GM18505 (cell line): ENCODE data around the gene STRA6.
"Not testable (repeated sequence)": the region's sequence is repeated elsewhere in the genome, so short reads cannot be mapped to it uniquely, and the experiment has no call there.

Source experiments
- ATAC-seq: cut with Tn5 transposase; IDR thresholded peaks from one replicate; pipeline ENCODE4 v1.9.1; 2021; ENCODE audit not compliant: unreplicated experiment
- POLR2A ChIP-seq: IDR thresholded peaks from 4 replicates; pipeline ENCODE4 v1.6.1; 2011; ENCODE audit warnings: borderline replicate concordance; ENCODE audit not compliant: insufficient read depth, insufficient read length; ENCODE audit errors: extremely low read depth

The STRA6 gene

DNA sequence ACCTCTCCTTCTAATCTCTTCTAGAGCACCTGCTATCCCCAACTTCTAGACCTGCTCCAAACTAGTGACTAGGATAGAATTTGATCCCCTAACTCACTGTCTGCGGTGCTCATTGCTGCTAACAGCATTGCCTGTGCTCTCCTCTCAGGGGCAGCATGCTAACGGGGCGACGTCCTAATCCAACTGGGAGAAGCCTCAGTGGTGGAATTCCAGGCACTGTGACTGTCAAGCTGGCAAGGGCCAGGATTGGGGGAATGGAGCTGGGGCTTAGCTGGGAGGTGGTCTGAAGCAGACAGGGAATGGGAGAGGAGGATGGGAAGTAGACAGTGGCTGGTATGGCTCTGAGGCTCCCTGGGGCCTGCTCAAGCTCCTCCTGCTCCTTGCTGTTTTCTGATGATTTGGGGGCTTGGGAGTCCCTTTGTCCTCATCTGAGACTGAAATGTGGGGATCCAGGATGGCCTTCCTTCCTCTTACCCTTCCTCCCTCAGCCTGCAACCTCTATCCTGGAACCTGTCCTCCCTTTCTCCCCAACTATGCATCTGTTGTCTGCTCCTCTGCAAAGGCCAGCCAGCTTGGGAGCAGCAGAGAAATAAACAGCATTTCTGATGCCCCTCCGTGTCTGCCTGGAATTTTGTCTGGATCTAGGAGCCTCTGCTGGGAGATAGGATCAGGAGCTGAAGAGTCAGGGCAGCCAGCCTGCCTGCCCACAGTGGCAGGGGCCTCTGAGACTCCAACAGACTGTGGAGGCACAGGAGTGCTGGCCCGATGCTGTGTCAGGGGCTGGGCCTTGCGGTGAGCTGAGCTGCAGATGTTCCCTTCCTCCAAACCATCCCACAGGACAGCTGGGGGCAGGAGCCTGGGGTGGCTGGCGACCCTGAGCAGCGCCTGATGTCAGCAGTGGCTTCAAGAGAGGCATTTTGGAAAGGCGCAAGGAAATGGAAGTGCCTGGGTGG is 26.0 kb downstream of the STRA6 start:
- no peak for ATAC-seq
- TF ChIP-seq POLR2A = no peak

DNA sequence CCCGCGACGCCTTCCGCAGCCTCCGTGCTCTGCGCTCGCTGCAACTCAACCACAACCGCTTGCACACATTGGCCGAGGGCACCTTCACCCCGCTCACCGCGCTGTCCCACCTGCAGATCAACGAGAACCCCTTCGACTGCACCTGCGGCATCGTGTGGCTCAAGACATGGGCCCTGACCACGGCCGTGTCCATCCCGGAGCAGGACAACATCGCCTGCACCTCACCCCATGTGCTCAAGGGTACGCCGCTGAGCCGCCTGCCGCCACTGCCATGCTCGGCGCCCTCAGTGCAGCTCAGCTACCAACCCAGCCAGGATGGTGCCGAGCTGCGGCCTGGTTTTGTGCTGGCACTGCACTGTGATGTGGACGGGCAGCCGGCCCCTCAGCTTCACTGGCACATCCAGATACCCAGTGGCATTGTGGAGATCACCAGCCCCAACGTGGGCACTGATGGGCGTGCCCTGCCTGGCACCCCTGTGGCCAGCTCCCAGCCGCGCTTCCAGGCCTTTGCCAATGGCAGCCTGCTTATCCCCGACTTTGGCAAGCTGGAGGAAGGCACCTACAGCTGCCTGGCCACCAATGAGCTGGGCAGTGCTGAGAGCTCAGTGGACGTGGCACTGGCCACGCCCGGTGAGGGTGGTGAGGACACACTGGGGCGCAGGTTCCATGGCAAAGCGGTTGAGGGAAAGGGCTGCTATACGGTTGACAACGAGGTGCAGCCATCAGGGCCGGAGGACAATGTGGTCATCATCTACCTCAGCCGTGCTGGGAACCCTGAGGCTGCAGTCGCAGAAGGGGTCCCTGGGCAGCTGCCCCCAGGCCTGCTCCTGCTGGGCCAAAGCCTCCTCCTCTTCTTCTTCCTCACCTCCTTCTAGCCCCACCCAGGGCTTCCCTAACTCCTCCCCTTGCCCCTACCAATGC is 27.1 kb downstream of the STRA6 start:
- no peak for TF ChIP-seq POLR2A
- no peak for ATAC-seq

GRCh38 chr15:74174958-74175253 is 27.7 kb downstream of the STRA6 start:
- ATAC-seq = no peak
- TF ChIP-seq POLR2A = no peak

GRCh38 chr15:74174219-74174957 is 28.2 kb downstream of the STRA6 start:
- no peak for ATAC-seq
- no peak for TF ChIP-seq POLR2A

GRCh38 chr15:74173380-74174218 is 29.0 kb downstream of the STRA6 start, which contains the start of gene ISLR:
TSS of gene ISLR (plus strand) at chr15:74173710. CDS start at chr15:74174859, 1,149 bp downstream.
- no peak for TF ChIP-seq POLR2A
- no peak for ATAC-seq

DNA sequence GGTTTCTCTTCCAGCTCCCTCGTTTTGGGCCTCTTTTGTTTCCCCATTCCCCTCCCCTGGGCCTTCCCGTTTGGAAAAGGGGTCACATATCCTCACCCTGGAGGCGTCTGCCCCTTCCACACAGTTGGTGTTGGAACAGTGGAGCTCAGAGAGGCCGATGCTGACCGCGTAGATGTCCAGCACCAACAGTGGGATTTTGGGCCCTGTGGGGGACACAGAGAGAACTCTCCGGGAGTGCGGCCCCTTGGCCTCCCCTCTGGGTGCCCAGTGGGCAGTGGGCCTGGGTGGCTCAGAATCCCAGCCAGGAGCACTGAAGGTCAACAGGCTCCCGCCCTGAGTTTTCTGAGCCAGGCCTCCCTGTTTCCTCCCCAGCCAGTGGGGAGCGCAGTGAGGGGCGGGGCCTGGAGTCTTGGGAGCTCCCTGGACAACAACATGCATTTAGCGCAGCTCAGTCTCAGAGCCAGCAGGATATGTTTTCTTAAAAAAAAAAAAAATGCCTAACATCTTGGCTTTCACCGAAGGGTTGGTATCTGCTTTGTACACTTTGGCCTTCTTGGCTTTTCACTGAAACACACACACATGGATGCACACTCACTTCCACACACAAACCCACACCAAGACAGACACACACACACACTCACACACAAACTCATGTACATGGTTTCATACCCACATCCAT is 29.7 kb downstream of the STRA6 start:
- no peak for TF ChIP-seq POLR2A
- no peak for ATAC-seq

DNA sequence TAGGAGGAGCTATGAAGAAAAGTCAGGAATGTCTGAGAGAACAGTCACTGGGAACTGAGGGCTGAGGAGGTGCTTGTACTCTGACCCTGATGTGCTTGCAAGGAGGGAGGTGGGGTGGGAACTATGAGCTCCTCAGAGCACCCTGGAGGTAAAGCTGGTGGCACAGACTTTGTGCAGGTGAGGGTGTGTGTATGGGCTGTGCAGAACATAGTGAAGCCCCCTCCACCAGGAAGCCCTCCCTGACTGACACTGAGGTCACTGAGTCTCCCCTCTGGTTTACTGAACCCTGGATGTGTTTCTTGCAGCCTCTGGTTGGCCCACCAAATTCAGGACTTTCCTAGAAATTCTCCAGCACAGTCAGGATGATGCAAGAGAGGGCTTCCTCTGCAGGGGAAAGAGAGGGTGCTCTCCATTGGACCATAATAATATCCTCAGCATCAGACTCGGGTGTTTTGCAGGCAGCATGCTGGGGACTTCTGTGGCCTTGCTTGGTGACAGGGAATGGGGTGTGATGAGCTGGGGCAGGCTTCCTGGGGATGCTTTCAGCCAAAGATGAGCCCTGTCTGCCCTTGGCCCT is 30.5 kb downstream of the STRA6 start:
- no peak for ATAC-seq
- no peak for TF ChIP-seq POLR2A

- no peak for ATAC-seq
- TF ChIP-seq POLR2A = no peak
These were observed 31.6 kb downstream of the STRA6 start for GRCh38 chr15:74170875-74171578.

- ATAC-seq = no peak
- no peak for TF ChIP-seq POLR2A
These were observed 32.3 kb downstream of the STRA6 start for GRCh38 chr15:74170071-74170844.

DNA sequence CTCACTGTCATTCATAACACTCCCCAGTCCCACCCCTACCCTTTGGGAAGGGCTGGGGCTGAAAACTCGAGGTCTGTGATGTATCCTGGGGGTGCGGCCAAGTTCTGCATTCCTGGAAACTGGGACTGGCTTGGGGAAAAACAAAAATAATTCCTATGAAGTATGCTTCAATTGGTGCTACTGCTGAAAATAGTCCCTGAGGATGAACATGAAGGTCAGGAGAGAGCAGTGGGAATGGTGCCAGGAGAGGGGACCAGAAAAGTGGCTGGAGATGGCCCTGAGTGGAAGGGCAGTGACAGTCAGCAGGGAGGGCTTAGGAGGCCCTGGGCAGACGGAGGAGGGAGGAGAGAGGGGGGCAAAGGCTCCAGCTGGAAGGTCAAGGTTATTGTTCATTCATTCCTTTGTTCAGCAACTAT is 33.9 kb downstream of the STRA6 start:
- no peak for ATAC-seq
- TF ChIP-seq POLR2A = no peak

GRCh38 chr15:74167891-74168331 is 34.7 kb downstream of the STRA6 start:
- no peak for ATAC-seq
- no peak for TF ChIP-seq POLR2A

DNA sequence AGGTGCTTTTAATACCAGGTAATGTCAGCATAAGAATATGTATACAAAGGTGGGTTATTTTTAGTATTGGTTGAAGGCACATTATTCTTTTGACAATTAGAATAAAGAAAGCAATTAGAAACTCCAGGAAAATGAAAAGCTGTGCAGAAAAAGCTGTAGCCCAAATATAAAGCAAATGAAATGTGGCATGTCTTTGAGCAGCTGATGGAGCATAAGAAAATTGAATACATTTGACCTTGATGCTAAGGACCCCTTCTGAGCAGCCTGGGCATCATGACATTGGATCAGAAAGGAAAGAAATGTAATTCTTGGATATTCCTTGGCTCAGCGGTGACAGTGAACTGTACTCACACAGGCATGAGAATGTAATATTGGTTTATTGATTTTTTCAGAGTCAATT is 37.1 kb downstream of the STRA6 start:
- no peak for TF ChIP-seq POLR2A
- no peak for ATAC-seq

DNA sequence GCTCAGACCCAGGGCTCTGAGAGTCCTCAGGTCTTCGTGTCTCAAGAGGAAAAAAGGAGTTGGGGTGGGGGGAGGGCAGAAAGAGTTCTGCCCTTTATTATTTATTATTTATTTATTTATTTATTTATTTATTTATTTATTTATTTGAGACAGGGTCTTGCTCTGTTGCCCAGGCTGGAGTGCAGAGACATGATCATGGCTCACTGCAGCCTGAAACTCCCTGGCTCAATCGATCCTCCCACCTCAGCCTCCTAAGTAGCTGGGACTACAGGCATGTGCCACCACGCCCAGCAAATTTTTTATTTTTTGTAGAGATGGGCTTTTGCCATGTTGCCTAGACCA is 40.4 kb downstream of the STRA6 start:
- not testable (repeated sequence) for ATAC-seq

- ATAC-seq = not testable (repeated sequence)
These were observed 42.2 kb downstream of the STRA6 start for GRCh38 chr15:74160390-74160789.
